Measurements from ENCODE around the gene REELD1. TPM values are rescaled to one million over a fixed set of nuclear protein-coding genes. Genes with fewer than 3 reads are reported as not detected.

Gene REELD1
- total RNA-seq = not detected in 2 replicates

DNA sequence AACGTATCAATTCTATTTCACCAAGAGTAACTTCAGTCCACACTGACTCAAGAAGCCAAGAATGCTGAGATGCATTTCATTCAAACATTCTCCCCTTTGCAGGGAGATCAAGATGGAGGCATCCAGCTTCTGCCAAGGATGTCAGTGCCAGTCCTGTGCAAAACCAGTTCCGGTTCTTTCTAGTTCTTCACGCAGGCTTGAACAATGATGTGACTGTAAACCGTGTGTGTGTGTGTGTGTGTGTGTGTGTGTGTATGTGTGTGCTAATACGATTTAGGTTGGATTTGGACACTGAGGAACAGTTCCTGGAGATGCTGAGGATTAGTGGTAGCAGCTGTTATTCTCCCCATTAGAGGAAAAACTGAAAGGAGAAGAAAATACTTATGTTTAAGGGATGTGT is at the start of gene REELD1:
REELD1 (plus strand) TSS at position 301 of the 400 bp plus-strand sequence. CDS start 2,415 bp downstream, outside the sequence.
- no peak for DNase-seq (ENCODE audit: insufficient read length, low spot score, missing footprints)

DNA sequence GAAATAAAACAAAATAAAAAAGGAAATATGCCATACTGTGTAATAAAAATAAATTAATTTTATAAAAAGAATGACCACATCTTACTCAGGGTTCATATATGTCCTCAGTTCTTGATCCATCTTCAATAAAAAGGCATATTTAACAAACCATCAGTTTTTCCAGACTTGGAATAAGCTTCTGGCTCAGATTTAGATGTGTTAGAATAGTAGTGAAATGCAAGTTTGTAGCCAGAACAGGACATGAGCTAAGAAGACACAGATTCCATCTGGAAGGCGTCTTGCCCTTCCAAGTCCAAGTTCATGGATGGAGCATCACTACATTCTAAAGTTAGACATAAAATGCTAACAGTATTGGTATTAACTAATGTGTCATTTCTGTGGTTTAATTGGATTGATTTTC is 49.1 kb upstream of the REELD1 start:
- no peak for DNase-seq (ENCODE audit: insufficient read length, low spot score, missing footprints)
- no peaks in the 10 kb centered on the region for H4K20me1 ChIP-seq (ENCODE audit: insufficient read depth, low read length)
- no peaks in the 10 kb centered on the region for H3K36me3 ChIP-seq (ENCODE audit: insufficient read depth, low read length)
- H3K4me2 ChIP-seq (ENCODE audit: insufficient read depth, low read length) = no peak overlapping the region
- no peak overlapping the region for H3K4me3 ChIP-seq (ENCODE audit: insufficient read depth, low read length)
- no peaks in the 10 kb centered on the region for H3K27me3 ChIP-seq (ENCODE audit: insufficient read depth, low read length)
- no peak overlapping the region for H2AFZ ChIP-seq (ENCODE audit: low read length)
- TF ChIP-seq, protein P1, sequence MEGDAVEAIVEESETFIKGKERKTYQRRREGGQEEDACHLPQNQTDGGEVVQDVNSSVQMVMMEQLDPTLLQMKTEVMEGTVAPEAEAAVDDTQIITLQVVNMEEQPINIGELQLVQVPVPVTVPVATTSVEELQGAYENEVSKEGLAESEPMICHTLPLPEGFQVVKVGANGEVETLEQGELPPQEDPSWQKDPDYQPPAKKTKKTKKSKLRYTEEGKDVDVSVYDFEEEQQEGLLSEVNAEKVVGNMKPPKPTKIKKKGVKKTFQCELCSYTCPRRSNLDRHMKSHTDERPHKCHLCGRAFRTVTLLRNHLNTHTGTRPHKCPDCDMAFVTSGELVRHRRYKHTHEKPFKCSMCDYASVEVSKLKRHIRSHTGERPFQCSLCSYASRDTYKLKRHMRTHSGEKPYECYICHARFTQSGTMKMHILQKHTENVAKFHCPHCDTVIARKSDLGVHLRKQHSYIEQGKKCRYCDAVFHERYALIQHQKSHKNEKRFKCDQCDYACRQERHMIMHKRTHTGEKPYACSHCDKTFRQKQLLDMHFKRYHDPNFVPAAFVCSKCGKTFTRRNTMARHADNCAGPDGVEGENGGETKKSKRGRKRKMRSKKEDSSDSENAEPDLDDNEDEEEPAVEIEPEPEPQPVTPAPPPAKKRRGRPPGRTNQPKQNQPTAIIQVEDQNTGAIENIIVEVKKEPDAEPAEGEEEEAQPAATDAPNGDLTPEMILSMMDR (IDR thresholded peaks at IDR 0.05; ENCODE audit: extremely low read depth, low read depth, low read length) = no peak
- H3K4me1 ChIP-seq (ENCODE audit: insufficient read depth, low read length) = no peaks in the 10 kb centered on the region
- no peaks in the 10 kb centered on the region for H3K9me3 ChIP-seq (ENCODE audit: low read depth, low read length)
- H3K27ac ChIP-seq (ENCODE audit: low read depth, low read length) = no peak overlapping the region
- H3K79me2 ChIP-seq (ENCODE audit: insufficient read depth, low read length) = no peaks in the 10 kb centered on the region

More for the DNA sequence above, at the start of gene REELD1:
- no peaks in the 10 kb centered on the region for H4K20me1 ChIP-seq (ENCODE audit: insufficient read depth, low read length)
- TF ChIP-seq, protein P1 (IDR thresholded peaks at IDR 0.05; ENCODE audit: extremely low read depth, low read depth, low read length) = no peak
- H3K4me1 ChIP-seq (ENCODE audit: insufficient read depth, low read length) = no peaks in the 10 kb centered on the region
- H3K27me3 ChIP-seq (ENCODE audit: insufficient read depth, low read length) = peaks cover 9% of the 10 kb centered on the region
- H3K4me3 ChIP-seq (ENCODE audit: insufficient read depth, low read length) = no peak within 1 kb of the TSS
- H2AFZ ChIP-seq (ENCODE audit: low read length) = no peak within 1 kb of the TSS
- no peak within 1 kb of the TSS for H3K4me2 ChIP-seq (ENCODE audit: insufficient read depth, low read length)
- no peaks in the 10 kb centered on the region for H3K36me3 ChIP-seq (ENCODE audit: insufficient read depth, low read length)
- H3K79me2 ChIP-seq (ENCODE audit: insufficient read depth, low read length) = no peaks in the 10 kb centered on the region
- no peaks in the 10 kb centered on the region for H3K9me3 ChIP-seq (ENCODE audit: low read depth, low read length)
- H3K27ac ChIP-seq (ENCODE audit: low read depth, low read length) = no peak within 1 kb of the TSS

DNA sequence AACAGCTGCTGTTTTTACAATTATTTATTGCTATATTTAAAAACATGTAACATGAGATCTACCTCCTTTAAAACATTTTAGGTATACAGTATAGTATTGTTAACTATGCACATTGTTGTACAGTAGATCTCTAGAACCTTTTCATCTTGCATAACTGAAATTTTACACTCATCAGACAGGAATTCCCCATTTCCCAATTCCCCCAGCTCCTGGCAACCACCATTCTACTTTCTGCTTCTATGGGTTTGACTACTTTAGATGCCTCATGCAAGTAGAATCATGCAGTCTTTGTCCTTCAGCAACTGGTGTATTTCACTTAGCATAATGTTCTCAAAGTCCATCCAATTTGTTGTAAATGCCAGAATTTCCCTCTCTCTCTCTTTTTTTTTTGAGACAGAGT is 48.5 kb upstream of the REELD1 start:
- H3K79me2 ChIP-seq (ENCODE audit: insufficient read depth, low read length) = no peaks in the 10 kb centered on the region
- no peak overlapping the region for H3K27ac ChIP-seq (ENCODE audit: low read depth, low read length)
- no peaks in the 10 kb centered on the region for H3K4me1 ChIP-seq (ENCODE audit: insufficient read depth, low read length)
- H3K4me2 ChIP-seq (ENCODE audit: insufficient read depth, low read length) = no peak overlapping the region
- H4K20me1 ChIP-seq (ENCODE audit: insufficient read depth, low read length) = no peaks in the 10 kb centered on the region
- no peaks in the 10 kb centered on the region for H3K27me3 ChIP-seq (ENCODE audit: insufficient read depth, low read length)
- no peaks in the 10 kb centered on the region for H3K9me3 ChIP-seq (ENCODE audit: low read depth, low read length)
- TF ChIP-seq, protein P1 (IDR thresholded peaks at IDR 0.05; ENCODE audit: extremely low read depth, low read depth, low read length) = no peak
- H3K4me3 ChIP-seq (ENCODE audit: insufficient read depth, low read length) = no peak overlapping the region
- H3K36me3 ChIP-seq (ENCODE audit: insufficient read depth, low read length) = no peaks in the 10 kb centered on the region
- no peak for DNase-seq (ENCODE audit: insufficient read length, low spot score, missing footprints)
- H2AFZ ChIP-seq (ENCODE audit: low read length) = no peak overlapping the region

DNA sequence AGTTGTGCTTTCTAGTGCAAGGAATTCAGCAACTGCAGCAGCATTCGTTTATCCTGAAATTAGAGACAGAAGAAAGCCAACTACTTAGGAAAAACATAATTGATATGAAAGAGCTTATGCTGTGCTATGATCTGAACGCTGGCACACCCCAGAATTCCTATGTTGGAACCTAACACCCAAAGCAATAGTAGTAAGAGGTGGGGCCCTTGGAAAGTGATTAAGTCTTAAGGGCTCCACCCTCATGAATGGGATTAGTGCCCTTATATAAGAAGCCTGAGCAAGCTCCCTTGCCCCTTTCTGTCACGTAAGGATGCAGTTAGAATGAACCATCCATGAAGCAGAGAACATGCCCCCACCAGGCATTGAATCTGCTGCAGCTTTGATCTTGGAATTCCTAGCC is 44.2 kb upstream of the REELD1 start:
- Histone ChIP-seq H3K36me3 (ENCODE audit: insufficient read depth, low read length) (no peaks in the 10 kb centered on the region), H3K4me3 (ENCODE audit: insufficient read depth, low read length) (no peak overlapping the region), H3K27ac (ENCODE audit: low read depth, low read length) (no peak overlapping the region), H3K9me3 (ENCODE audit: low read depth, low read length) (no peaks in the 10 kb centered on the region), H4K20me1 (ENCODE audit: insufficient read depth, low read length) (no peaks in the 10 kb centered on the region), H3K4me1 (ENCODE audit: insufficient read depth, low read length) (no peaks in the 10 kb centered on the region), H2AFZ (ENCODE audit: low read length) (no peak overlapping the region), H3K27me3 (ENCODE audit: insufficient read depth, low read length) (no peaks in the 10 kb centered on the region), H3K79me2 (ENCODE audit: insufficient read depth, low read length) (no peaks in the 10 kb centered on the region), H3K4me2 (ENCODE audit: insufficient read depth, low read length) (no peak overlapping the region)
- DNase-seq (ENCODE audit: insufficient read length, low spot score, missing footprints) = no peak
- TF ChIP-seq, protein P1 (IDR thresholded peaks at IDR 0.05; ENCODE audit: extremely low read depth, low read depth, low read length) = no peak

Data from osteoblast (primary cell).